Gastroesophageal sphincter (tissue), 3 donors: Measurements from ENCODE around the gene GJA5.

ENCODE experiments used
- EP300 ChIP-seq: sonication (generic); formaldehyde crosslinking; IDR thresholded peaks from one replicate; pipeline ENCODE4 v1.6.1; 2017; ENCODE audit warnings: antibody characterized with exemption, mild to moderate bottlenecking
- POLR2A ChIP-seq, 2 donors: fragments of 450-650 bp; IDR thresholded peaks; one replicate each; pipeline ENCODE4 v1.6.1; 2017; ENCODE audit warnings: antibody characterized with exemption in 2 of 2, mild to moderate bottlenecking in 2 of 2, moderate library complexity in 1 of 2
- POLR2AphosphoS5 ChIP-seq: sonication (generic); formaldehyde crosslinking; IDR thresholded peaks from one replicate; pipeline ENCODE4 v1.6.1; 2017; ENCODE audit warnings: antibody characterized with exemption
- TF ChIP-seq, protein P1 (sequence below), 4 experiments: fragments of 200-600 bp in 2 of 4; fragments of 450-650 bp in 2 of 4; sonication (generic) in 1 of 4; IDR thresholded peaks; one replicate each; pipeline ENCODE4 v1.5.1; 2017 to 2019; ENCODE audit warnings: antibody characterized with exemption in 4 of 4, mild to moderate bottlenecking in 2 of 4, moderate library complexity in 2 of 4

DNA sequence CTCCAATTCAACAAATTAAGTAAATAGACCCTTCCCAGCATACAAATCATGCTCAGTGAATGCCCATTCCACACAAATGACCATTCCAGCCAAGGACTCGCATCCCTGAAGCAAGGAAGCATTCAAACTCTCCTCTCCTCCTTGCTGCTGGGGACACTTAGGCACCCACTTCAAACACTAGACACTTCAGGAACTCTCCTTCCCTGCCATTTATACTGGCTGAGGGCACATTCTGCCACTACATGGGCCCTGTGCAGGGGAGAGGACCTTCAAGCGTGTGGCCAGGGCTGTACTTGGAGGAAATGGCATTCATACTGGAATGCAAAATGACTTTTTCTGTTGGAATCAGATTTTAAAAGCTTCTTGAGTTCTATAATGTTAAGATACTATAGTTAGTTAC lies 22.3 kb downstream of the GJA5 start:
- TF ChIP-seq, protein P1, sequence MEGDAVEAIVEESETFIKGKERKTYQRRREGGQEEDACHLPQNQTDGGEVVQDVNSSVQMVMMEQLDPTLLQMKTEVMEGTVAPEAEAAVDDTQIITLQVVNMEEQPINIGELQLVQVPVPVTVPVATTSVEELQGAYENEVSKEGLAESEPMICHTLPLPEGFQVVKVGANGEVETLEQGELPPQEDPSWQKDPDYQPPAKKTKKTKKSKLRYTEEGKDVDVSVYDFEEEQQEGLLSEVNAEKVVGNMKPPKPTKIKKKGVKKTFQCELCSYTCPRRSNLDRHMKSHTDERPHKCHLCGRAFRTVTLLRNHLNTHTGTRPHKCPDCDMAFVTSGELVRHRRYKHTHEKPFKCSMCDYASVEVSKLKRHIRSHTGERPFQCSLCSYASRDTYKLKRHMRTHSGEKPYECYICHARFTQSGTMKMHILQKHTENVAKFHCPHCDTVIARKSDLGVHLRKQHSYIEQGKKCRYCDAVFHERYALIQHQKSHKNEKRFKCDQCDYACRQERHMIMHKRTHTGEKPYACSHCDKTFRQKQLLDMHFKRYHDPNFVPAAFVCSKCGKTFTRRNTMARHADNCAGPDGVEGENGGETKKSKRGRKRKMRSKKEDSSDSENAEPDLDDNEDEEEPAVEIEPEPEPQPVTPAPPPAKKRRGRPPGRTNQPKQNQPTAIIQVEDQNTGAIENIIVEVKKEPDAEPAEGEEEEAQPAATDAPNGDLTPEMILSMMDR (IDR thresholded peaks at IDR 0.05) = no peak
- TF ChIP-seq EP300 (no peak), POLR2A (IDR thresholded peaks at IDR 0.05) (no peak), POLR2AphosphoS5 (no peak)
